HEK293T (cell line): ENCODE measurements around the gene NDNF.

ENCODE experiments used
- ARNT ChIP-seq: fragments of 450-650 bp; IDR thresholded peaks from 2 replicates; pipeline ENCODE4 v1.6.1; 2017; ENCODE audit warnings: mild to moderate bottlenecking
- CTBP1 ChIP-seq: fragments of 450-650 bp; IDR thresholded peaks from 2 replicates; pipeline ENCODE4 v1.6.1; 2016; ENCODE audit warnings: borderline replicate concordance
- ELF4 ChIP-seq: fragments of 450-650 bp; IDR thresholded peaks from 2 replicates; pipeline ENCODE4 v1.6.1; 2017; ENCODE audit warnings: antibody characterized with exemption
- FOXA1 ChIP-seq: fragments of 450-650 bp; IDR thresholded peaks from 2 replicates; pipeline ENCODE4 v1.6.1; 2016; ENCODE audit warnings: mild to moderate bottlenecking
- FOXK2 ChIP-seq: fragments of 450-650 bp; IDR thresholded peaks from 2 replicates; pipeline ENCODE4 v1.6.1; 2016; ENCODE audit warnings: mild to moderate bottlenecking
- FOXM1 ChIP-seq: fragments of 450-650 bp; IDR thresholded peaks from 2 replicates; pipeline ENCODE4 v1.6.1; 2017; ENCODE audit warnings: mild to moderate bottlenecking, borderline replicate concordance
- L3MBTL2 ChIP-seq: fragments of 450-650 bp; conservative IDR thresholded peaks from 2 replicates; pipeline ENCODE4 v1.6.1; 2016; ENCODE audit warnings: mild to moderate bottlenecking
- LEF1 ChIP-seq: fragments of 450-650 bp; IDR thresholded peaks from 2 replicates; pipeline ENCODE4 v1.6.1; 2017; ENCODE audit warnings: mild to moderate bottlenecking, borderline replicate concordance
- SP1 ChIP-seq: fragments of 450-650 bp; IDR thresholded peaks from 2 replicates; pipeline ENCODE4 v1.6.1; 2017
- SUZ12 ChIP-seq: fragments of 450-650 bp; IDR thresholded peaks from 2 replicates; pipeline ENCODE4 v1.6.1; 2016; ENCODE audit warnings: mild to moderate bottlenecking

- TF ChIP-seq SUZ12 (no peak), FOXA1 (no peak), ELF4 (no peak), LEF1 (no peak), FOXK2 (no peak), FOXM1 (no peak), SP1 (no peak), CTBP1 (no peak), ARNT (no peak), L3MBTL2 (no peak)
Observed at GRCh38 chr4:121062521-121062920, 9.8 kb downstream of the NDNF start.
